NCI-H2196 treated with DMSO at 0.1 percent for 48 hours (cell line): Measurements from ENCODE around the gene TFB2M.
"Not testable (repeated sequence)": the region's sequence is repeated elsewhere in the genome, so short reads cannot be mapped to it uniquely, and the experiment has no call there.

Experiments
- DNase-seq: peaks from one replicate; lab custom pipeline; 2025; ENCODE audit not compliant: unreplicated experiment; lab: John Stamatoyannopoulos, UW

Gene TFB2M

GRCh38 chr1:246583448-246584185 is 17.6 kb upstream of the TFB2M start:
- peak; percentile 33 for DNase-seq

DNA sequence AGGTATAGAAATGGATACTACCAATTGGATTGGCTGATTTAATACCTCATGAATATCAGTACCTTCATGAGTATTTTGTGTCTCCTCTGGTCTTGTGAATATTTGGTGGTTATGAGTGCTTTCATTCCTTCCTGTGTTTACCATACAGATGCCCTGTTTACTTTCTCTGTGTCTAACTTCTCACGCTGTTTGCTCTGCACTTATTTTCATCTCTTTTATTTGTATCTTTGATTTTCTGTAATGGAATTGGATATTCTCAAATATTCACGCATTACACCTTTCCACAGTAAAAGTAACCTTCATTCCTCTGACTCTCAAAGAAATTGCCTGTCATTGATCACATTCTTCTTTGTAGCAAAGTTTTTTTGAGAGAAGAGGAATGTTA is 17.0 kb upstream of the TFB2M start:
- no peak for DNase-seq

GRCh38 chr1:246582301-246583055 is 16.4 kb upstream of the TFB2M start:
- no peak for DNase-seq

DNA sequence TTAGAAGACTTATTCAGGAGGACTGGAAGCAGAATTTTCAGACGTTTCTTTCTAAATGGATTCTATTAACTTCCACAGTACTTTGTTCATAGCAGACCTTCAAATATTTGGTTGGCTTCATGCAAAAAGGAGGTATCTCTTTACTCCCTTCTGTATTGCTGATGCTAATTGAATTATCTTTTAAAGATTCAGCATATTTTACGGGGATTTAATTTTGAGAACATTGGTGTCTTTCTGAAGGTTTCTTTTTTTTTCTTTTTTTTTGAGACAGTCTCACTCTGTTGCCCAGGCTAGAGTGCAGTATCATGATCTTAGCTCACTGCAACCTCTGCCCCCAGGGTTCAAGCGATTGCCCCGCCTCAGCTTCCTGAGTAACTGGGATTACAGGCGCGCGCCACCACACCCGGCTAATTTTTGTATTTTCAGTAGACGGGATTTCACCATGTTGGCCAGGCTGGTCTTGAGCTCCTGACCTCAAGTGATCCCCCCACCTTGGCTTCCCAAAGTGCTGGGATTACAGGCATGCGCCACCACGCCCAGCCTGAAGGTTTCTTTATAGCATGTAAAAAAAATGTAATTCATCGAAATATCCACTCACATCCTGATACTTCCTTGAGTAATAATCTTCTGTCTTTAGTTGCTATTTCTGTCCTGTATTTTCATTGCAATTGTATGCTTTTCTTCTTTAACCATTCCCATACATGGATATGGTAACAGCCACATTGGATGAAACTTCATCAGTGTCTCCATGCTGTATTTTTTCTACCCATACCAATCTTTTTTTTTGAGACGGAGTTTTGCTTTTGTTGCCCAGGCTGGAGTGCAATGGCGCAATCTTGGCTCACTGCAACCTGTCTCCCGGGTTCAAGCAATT is 14.7 kb upstream of the TFB2M start:
- DNase-seq, result no peak

DNA sequence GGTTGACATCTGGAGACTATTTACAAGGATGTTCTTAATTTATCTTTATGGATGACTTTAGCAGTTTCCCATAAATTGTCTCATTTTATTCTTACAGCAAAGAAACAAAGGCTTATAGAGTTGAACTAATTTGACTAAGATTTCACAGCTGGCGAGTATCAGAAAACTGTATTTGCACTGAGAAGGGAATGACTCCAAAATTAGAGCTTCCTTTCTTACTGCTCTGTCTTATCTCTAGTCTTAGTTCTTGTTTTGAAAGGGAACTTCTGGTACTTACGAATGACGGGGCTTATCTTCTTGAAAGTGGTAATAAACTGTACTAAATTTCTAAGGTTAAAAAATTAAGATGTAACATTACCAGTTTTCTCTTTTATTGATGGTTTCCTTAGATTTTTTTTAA is 13.8 kb upstream of the TFB2M start:
- no peak for DNase-seq

DNA sequence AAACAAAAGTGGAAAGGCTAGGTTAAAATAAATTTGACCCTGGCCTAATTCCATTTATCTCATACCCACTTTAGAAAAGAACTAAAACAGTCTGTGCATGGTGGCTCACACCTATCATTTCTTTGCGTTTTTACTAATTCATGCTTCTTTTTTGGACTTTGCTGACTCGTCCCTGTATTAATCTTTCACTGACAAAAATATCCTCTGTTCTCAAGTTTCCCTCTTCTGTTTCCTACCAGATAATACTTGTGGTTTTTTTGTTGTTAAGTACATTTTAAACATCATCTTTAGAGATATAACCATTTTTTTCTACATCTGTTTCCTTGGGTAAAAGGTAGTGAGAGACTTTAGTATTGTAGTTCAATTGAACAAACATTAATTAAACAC is 11.7 kb upstream of the TFB2M start:
- no peak for DNase-seq

DNA sequence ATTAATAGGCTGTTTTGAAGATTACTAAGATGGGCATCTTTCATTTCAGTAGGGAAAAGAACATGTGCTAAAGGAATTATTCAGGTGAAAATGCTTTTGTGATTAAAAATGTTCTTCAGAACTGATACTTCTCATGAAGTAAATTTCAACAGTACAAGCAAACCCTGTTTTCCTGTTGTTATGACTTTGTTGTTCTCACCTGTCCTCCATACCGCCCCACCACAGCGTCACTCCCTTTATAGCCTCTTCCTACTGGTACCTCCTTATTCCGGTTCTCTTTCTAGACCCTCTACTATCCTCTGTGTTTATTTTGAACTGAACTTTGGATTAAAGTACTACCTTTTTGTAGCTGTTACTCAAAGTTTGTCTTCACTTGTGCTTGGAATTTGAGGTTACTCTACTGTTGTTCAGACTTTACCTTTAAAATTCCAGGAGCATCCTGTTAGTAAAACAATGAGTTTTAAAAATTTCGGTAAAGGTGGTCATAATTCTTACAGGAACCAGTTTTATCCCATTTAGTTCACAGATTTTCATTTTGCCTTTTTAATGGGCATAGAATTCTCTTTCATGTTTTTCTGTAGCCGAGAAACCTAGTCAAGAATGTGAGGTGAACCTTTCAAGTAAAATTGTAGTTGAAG is 11.1 kb upstream of the TFB2M start:
- no peak for DNase-seq

- DNase-seq, result no peak
Observed at GRCh38 chr1:246576709-246577032, 10.6 kb upstream of the TFB2M start.

DNA sequence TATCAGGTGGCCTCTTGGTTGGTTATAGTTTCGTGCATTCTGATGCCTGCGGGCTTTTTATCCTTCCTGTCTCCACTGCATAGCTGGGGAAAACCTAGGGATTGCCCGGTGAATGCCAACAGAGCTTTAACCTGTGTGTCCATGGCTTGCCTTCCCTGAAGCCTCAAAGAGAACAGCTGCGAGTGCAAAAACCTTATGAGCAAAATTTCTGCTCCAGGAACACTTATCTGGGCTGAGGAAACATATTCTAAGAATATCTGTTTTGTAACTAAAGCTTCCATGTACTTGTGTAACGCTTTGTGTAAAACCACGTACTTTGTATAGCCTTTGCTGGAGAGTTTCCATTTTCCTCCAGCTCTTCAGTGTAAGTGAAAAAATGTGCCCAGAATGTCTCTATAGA is 7.4 kb upstream of the TFB2M start:
- DNase-seq, result no peak

DNA sequence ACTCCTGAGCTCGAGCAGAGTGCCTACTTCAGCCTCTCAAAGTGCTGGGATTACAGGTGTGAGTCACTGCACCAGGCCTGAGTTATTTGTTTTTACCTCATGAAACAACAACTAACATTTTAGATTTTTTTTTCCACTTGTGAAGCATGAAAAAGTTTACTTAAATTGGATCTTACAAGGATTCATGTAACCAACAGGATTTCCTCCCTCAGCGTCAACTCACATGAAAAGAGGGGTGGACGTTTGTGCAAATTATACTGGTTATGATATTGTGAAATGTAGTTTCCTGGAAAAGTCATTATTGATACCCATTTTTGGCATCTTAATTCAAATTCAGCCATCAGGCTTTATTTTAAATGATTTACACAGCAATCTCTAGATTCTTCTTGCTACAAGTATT is 6.7 kb upstream of the TFB2M start:
- DNase-seq, result no peak

- no peak for DNase-seq
Observed at GRCh38 chr1:246571953-246572352, 5.9 kb upstream of the TFB2M start.

GRCh38 chr1:246571309-246571708 is 5.2 kb upstream of the TFB2M start:
- not testable (repeated sequence) for DNase-seq

DNA sequence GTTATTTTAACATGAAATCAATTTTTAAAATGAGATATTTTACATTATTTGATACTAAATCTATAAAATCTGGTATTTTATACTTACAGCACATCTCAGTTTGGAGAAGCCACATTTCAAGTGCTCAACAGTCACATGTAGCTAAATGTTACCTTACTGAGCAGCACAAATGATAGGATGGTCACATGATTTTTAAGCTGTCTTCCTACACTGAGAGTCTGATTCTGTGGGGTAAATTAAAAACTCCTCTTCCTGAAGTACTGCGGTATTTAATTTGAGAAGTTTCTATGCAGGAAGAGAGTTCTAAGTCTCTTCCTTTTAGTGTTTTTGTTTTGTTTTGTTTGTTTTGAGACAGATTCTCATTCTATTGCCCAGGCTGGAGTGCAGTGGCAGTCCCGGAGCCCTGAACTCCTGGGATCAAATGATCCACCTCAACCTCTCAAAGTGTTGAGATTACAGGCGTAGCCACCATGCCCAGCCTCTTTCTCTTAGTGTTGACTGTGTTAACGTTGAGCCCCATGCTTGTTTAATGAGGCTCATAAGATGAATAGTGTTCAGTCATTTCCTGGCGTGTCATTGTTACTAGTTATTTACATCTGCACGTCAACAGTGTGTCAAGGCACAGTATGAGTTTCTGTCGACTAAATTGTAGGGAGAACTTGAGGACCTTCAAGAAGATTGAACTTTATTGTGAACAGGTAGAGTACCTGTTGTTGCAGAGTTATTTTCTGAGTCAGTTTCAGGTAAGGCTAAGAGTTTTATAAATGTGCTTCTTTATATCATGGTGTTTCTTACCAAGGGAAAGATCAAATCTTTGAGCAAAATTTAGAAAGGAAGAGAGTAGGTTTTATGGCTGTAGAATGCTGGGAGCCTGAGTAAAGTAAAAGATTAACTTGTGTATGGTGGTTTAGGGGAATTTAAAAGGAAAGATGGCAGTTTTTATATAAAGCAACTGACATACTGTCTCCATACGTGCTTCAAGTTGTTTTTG is 3.5 kb upstream of the TFB2M start:
- no peak for DNase-seq

DNA sequence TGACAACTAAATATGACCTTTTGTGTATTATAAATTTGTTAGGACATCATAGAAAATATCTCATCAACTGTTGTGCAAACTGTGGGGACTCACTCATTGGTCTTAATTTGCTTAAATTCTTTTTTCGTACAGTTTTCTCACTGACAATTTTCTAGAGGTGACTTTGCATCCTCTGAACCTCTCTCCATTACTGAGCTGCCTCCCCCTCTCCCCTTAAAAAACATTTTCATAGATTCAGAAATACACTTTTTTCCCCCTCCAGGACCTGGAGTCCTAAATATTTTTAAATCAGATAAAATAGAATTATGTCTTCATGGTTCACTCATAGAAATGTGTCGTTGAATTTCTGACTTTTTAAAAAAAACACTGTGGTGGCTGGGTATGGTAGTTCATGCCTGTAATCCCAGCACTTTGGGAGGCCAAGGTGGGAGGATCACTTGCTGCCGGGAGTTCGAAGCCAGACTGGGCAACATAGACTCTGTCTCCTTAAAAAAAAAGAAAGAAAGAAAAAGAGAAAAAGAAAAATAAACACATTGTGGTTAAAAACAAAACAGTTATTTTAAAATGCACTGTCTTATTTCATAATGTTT is 1.7 kb upstream of the TFB2M start:
- no peak for DNase-seq

- DNase-seq, result no peak
Observed at GRCh38 chr1:246566813-246567645, 968 bp upstream of the TFB2M start.

DNA sequence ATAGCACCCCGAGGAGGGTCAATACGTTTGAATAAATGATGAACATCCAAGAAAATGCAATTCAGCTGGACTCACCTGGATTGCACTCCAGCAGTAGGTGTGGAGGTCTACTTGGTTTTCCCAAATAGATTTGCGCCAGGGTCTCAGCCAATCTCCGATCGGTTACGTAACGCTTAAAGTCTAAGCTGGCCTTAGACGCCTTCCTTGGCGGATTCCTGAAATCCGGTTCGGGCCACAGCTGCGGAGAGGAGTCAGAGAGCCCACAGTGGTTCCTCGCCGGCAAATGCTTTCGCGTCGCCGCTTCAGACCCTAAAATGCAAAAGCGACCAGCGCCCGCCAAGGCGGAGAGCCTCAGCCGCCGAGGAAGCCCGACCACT is 322 bp downstream of the TFB2M start:
- no peak for DNase-seq

- no peak for DNase-seq
Observed at GRCh38 chr1:246564839-246565750, 966 bp downstream of the TFB2M start.

GRCh38 chr1:246560833-246561232 is 5.2 kb downstream of the TFB2M start:
- not testable (repeated sequence) for DNase-seq
